Muscle of arm (tissue), 12 donors: Measurements from ENCODE around the gene NFKB2. TPM values are rescaled to one million over a fixed set of nuclear protein-coding genes. Genes with fewer than 3 reads are reported as not detected.

Source experiments
- DNase-seq: peaks from one replicate; pipeline ENCODE4 v3.0.0-alpha.2; 2013
- polyA plus RNA-seq, 12 donors: library from polyadenylated mRNA; unstranded; fragments of 120-200 nt; gene quantifications; one replicate each; pipeline ENCODE4 v1.2.1, GENCODE V29; 2013; ENCODE audit not compliant: insufficient read length in 12 of 12

Gene NFKB2
- polyA plus RNA-seq, 12 donors: 11.2 to 29.2 (median 14.8) TPM; not detected in 1

- no peak for DNase-seq
Measured at GRCh38 chr10:102421757-102422512, 26.4 kb downstream of the NFKB2 start.

- DNase-seq: peak; percentile 68
Measured at GRCh38 chr10:102422545-102423129, 27.1 kb downstream of the NFKB2 start.

GRCh38 chr10:102423372-102423968 is 28.0 kb downstream of the NFKB2 start:
- DNase-seq: no peak

- DNase-seq: no peak
Measured at GRCh38 chr10:102424145-102424544, 28.6 kb downstream of the NFKB2 start.

- DNase-seq: no peak
Measured at GRCh38 chr10:102424916-102425315, 29.4 kb downstream of the NFKB2 start.

GRCh38 chr10:102425444-102425843 is 29.9 kb downstream of the NFKB2 start:
- no peak for DNase-seq

GRCh38 chr10:102426803-102427287 is 31.3 kb downstream of the NFKB2 start:
- no peak for DNase-seq

GRCh38 chr10:102429468-102429867 is 34.0 kb downstream of the NFKB2 start:
- DNase-seq: no peak

GRCh38 chr10:102431452-102432124 is 36.1 kb downstream of the NFKB2 start:
- no peak for DNase-seq

- DNase-seq: peak; percentile 98
Measured at GRCh38 chr10:102432162-102432950, 36.9 kb downstream of the NFKB2 start, which contains the start of gene CUEDC2. TSS of gene CUEDC2 (minus strand) at chr10:102432574. CDS start at chr10:102425188, 7,386 bp downstream.

GRCh38 chr10:102433619-102434046 is 38.1 kb downstream of the NFKB2 start:
- DNase-seq: no peak

- DNase-seq: no peak
Measured at GRCh38 chr10:102434394-102435132, 39.1 kb downstream of the NFKB2 start.

- no peak for DNase-seq
Measured at GRCh38 chr10:102435133-102435497, 39.6 kb downstream of the NFKB2 start.

- no peak for DNase-seq
Measured at GRCh38 chr10:102435529-102436233, 40.2 kb downstream of the NFKB2 start.

- no peak for DNase-seq
Measured at GRCh38 chr10:102436312-102436711, 40.8 kb downstream of the NFKB2 start.

GRCh38 chr10:102437515-102437914 is 42.0 kb downstream of the NFKB2 start:
- no peak for DNase-seq

- DNase-seq: no peak
Measured at GRCh38 chr10:102438374-102438773, 42.9 kb downstream of the NFKB2 start.

- no peak for DNase-seq
Measured at GRCh38 chr10:102444851-102445250, 49.3 kb downstream of the NFKB2 start.

- DNase-seq: no peak
Measured at GRCh38 chr10:102449321-102450123, 54.0 kb downstream of the NFKB2 start.
